Measurements from ENCODE around the gene SLC6A9. TPM values are rescaled to one million over a fixed set of nuclear protein-coding genes. Genes with fewer than 3 reads are reported as not detected.

Gene SLC6A9
- total and polyA plus RNA-seq, 10 donors, result 0.26 to 6.1 (median 2.3) TPM

GRCh38 chr1:44059212-44059611 is 27.9 kb upstream of the SLC6A9 start:
- Histone ChIP-seq H3K9me3 (no peaks in the 10 kb centered on the region), H3K36me3 (no peaks in the 10 kb centered on the region), H3K27ac (no peak overlapping the region), H3K27me3 (replicated peaks in 1 of 7) (no peaks in the 10 kb centered on the region), H3K4me1 (no peaks in the 10 kb centered on the region), H3K4me3 (no peak overlapping the region)
- no peak for DNase-seq
- no peak for TF ChIP-seq POLR2A (IDR thresholded peaks at IDR 0.05)
- TF ChIP-seq CTCF (IDR thresholded peaks at IDR 0.05 in 8 of 11, conservative IDR thresholded peaks at IDR 0.05 in 3 of 11), result no peak
- TF ChIP-seq POLR2AphosphoS5 (IDR thresholded peaks at IDR 0.05), result no peak
- 85 to 98% (median 90%) methylated on average over 1 of the region's 1 CpG for WGBS, 5 donors
- intact Hi-C loops (cut with DNase I; ENCODE audit: low total_unique reads), result no loop called here

- Histone ChIP-seq H3K27ac (no peak overlapping the region), H3K36me3 (no peaks in the 10 kb centered on the region), H3K4me1 (no peaks in the 10 kb centered on the region), H3K9me3 (no peaks in the 10 kb centered on the region), H3K27me3 (replicated peaks in 1 of 7) (no peaks in the 10 kb centered on the region), H3K4me3 (no peak overlapping the region)
- intact Hi-C loops (cut with DNase I; ENCODE audit: low total_unique reads), result no loop called here
- TF ChIP-seq CTCF (IDR thresholded peaks at IDR 0.05 in 8 of 11, conservative IDR thresholded peaks at IDR 0.05 in 3 of 11), result no peak
- no peak for TF ChIP-seq POLR2A (IDR thresholded peaks at IDR 0.05)
- TF ChIP-seq POLR2AphosphoS5 (IDR thresholded peaks at IDR 0.05), result no peak
- WGBS, 5 donors, result 67 to 82% (median 68%) methylated on average over 1 of the region's 1 CpG
- no peak for DNase-seq
Observed at GRCh38 chr1:44057293-44057692, 26.0 kb upstream of the SLC6A9 start.

- Histone ChIP-seq H3K9me3 (no peaks in the 10 kb centered on the region), H3K36me3 (no peaks in the 10 kb centered on the region), H3K27me3 (replicated peaks in 1 of 7) (no peaks in the 10 kb centered on the region), H3K27ac (no peak overlapping the region), H3K4me1 (peaks cover 0 to under 1% (median 0%) of the 10 kb centered on the region in 6 donors), H3K4me3 (no peak overlapping the region)
- no peak for DNase-seq
- intact Hi-C loops (cut with DNase I; ENCODE audit: low total_unique reads), result no loop called here
- no peak for TF ChIP-seq CTCF (IDR thresholded peaks at IDR 0.05 in 8 of 11, conservative IDR thresholded peaks at IDR 0.05 in 3 of 11)
- no peak for TF ChIP-seq POLR2AphosphoS5 (IDR thresholded peaks at IDR 0.05)
- no peak for TF ChIP-seq POLR2A (IDR thresholded peaks at IDR 0.05)
- 77 to 98% (median 96%) methylated on average over 2 of the region's 2 CpGs for WGBS, 5 donors
Observed at GRCh38 chr1:44053394-44053793, 22.1 kb upstream of the SLC6A9 start.

- no peaks in the 10 kb centered on the region for H3K36me3 ChIP-seq
- WGBS, 5 donors, result 59 to 83% (median 71%) methylated on average over 3 of the region's 3 CpGs
- no peaks in the 10 kb centered on the region for H3K27me3 ChIP-seq (replicated peaks in 1 of 7)
- intact Hi-C loops (cut with DNase I; ENCODE audit: low total_unique reads), result no loop called here
- DNase-seq, result no peak
- H3K4me1 ChIP-seq, result peaks cover 0 to 12% (median 6%) of the 10 kb centered on the region in 6 donors
- no peaks in the 10 kb centered on the region for H3K9me3 ChIP-seq
- no peak overlapping the region for H3K4me3 ChIP-seq
- H3K27ac ChIP-seq, result no peak overlapping the region
- TF ChIP-seq POLR2A (IDR thresholded peaks at IDR 0.05), result no peak
- TF ChIP-seq POLR2AphosphoS5 (IDR thresholded peaks at IDR 0.05), result no peak
- no peak for TF ChIP-seq CTCF (IDR thresholded peaks at IDR 0.05 in 8 of 11, conservative IDR thresholded peaks at IDR 0.05 in 3 of 11)
Observed at GRCh38 chr1:44050261-44050660, 19.0 kb upstream of the SLC6A9 start.

Measured in spleen (tissue), 11 donors.